Suppressor macrophage (primary cell): Measurements from ENCODE around the gene PCBP3.

Experiments
- DNase-seq, 4 experiments: peaks; one replicate each; pipeline ENCODE4 v3.0.0-alpha.2; 2020 to 2022

PCBP3 gene

DNA sequence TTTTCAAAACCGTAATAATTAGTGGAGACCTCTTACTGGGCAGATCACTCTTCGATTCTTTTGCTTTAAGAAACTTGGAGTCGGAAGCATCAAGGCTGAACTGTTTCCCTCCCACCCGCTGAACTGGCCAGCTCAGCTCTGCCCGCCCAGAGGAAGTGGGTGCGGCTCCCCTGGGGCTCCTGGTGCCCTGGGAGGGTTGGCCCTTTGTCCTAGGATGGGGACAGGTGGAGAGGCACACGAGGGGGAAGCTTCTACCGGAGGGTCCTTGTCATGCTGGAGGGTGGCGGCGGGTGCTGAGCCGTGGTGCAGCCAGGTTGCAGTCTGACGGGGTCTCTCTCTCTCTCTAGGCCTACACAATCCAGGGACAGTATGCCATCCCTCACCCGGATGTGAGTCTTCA is 273.7 kb downstream of the PCBP3 start:
- no peak for DNase-seq

DNA sequence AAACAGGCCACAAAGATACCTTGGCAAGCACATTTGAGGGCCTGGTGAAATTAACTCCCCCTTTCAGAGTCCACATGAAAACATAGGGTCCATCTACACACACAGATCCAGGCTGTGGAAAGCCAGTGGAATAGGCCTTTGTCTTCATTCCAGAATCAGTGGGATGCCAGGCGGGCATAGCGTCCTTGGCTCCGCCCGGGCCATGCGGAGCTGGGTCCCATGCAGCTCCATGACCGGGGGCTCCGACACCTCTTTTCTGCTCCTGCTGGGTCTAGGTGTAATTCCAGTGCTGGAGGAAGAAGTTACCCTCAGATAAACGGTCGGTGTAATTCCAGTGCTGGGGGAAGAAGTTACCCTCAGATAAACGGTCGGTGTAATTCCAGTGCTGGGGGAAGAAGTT is 274.5 kb downstream of the PCBP3 start:
- no peak for DNase-seq

DNA sequence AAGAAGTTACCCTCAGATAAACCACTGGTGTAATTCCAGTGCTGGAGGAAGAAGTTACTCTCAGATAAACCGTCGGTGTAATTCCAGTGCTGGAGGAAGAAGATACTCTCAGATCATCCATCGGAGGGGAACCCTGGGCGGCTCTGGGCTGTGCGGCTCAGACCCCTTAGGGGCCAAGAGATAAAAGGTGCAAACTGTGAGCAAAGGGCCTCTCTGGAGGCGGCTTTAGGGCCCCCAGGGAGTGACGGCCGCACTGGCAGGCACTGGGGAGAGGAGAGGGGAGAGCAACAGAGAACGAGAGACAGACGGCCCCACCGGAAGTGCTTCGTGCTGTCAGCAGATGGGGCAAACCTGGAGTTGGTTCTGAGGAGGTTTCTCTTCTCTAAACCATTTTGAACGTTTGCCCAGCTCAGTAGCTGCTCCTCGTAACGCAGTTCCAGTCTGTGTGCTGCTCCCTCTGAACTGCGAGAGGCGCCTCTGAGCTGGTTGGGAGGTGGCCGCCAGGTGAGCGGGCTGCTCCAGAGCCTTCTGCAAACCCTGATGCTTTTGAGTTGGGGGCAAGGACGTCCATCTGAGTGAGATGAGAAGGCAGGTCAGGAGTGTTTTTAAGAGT is 275.4 kb downstream of the PCBP3 start:
- DNase-seq = no peak

DNA sequence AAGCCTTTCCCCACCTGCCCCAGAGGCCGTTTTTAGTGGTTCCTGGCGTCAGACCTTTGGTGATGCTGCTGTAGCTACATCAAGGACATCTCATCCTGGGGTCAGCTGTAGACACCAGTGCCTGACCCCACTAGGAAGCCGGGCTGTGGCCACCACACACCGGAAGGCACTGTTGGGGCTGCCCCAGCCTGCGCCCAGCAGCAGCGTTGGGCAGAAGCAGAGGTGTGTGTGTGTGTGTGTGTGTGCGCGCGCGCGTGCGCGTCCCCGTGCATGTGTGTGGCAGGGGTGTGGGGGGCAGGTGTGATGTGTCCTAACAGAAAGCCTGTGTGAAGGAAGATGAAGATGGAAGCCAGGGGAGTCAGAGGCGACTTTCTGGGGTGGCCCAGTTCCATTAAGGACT is 276.1 kb downstream of the PCBP3 start:
- no peak for DNase-seq

DNA sequence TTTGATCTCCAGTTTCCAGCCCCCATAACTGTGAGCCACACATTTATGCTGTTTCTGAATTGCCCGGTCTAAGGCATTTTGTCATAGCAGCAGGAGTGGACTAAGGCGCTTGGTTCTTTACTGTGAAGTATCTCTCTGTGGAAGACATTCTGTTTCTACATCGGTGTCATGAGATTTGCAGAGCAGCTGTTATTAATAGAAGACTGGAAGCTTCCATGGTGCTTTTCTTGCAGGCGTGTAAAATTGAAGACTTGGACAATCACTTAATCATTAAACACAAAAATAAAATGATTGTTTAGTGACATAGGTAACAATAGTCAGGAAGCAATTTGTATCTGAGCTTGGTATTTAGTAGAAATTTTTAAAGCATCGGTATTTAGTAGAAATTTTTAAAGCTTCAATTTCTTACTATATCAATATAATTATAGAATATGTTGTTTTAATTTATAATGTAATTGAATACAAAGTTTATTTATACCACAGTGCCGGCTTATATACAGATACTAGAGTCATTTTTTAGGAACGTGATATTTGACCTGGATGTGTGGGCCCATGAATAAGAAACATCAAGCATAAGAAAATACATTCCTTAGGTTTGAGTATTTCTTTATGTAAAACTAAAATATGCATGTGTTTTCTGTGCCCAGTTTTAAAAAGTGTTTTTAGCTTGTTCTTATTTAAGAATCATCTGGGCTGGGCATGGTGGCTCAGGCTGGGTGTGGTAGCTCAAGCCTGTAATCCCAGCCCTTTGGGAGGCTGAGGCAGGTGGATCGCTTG is 277.5 kb downstream of the PCBP3 start:
- DNase-seq = no peak

DNA sequence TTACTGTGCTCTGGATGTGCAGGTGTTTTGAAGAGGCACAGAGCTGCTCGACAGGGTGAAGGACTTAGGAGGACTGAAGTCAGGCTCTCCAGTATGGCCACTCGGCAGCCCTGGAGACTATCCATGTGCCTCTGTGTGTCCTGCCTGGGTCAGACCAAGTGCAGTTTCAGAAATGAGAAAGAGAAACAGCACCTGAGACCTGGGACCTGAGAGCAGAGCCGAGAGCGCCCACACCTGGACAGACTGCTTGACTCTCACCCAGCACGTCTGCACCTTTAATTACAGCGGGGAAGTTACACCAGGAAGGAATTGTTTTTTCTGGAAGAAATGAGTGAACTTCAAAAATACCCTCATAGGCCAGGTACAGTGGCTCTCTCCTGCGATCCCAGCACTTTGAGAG is 278.4 kb downstream of the PCBP3 start:
- DNase-seq = no peak

DNA sequence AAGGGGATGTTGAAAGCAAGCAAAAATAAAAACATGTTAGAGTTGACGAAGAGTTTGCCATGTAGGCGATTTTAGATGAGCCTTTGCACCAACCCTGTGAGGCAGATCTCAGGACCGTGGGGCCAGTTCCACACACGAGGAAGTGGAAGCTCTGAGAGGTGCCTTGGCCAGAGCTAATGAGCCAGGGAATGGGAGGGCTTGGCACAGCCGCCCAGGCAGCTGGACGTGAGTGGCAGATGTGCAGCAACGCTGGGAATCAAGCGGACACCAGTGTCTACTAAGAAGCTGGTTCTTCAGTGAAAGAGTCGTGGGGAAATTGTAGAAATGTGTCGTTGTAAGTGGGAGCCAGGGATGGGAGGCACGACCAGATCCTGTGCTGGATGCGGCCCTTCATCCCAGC is 279.1 kb downstream of the PCBP3 start:
- DNase-seq = no peak

DNA sequence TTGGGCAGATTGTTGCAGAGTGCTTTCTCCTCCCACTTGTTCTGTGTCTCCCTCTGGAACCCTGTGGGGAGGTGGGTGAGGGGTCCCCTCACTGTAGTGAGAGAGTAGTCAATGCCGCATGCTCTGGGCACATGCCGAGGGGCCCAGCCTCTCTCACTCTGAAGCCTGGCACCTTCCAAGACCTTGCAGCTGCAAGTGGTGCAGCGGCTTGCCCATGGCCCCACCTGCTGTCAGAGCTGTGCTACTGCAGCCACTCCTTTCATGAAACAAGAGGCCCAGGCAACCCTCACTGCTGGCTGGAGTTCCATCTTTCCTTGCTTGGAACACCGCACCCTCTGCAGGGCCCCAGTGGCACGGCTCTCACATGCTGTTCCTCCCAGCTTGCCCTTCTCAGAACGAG is 279.6 kb downstream of the PCBP3 start:
- peak; percentile 37 to 74 (median 44) for DNase-seq

DNA sequence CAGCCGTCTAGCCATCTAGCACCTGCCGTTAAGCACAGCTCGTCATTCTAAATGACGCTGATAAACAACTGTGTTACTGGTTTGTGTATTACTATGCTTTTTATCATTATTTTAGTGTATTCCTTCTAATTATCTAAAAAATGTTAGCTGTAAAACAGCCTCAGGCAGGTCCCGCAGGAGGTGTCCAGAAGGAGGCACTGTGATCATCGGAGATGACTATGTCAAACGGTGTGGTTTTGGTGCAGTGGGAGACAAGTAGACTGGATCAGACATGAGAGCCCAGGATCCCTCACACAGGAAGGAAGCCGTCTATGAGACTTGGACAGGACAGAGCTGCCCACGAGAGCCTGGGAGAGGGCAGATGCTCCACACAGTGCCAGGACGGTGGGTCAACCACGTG is 282.8 kb downstream of the PCBP3 start:
- DNase-seq = no peak

DNA sequence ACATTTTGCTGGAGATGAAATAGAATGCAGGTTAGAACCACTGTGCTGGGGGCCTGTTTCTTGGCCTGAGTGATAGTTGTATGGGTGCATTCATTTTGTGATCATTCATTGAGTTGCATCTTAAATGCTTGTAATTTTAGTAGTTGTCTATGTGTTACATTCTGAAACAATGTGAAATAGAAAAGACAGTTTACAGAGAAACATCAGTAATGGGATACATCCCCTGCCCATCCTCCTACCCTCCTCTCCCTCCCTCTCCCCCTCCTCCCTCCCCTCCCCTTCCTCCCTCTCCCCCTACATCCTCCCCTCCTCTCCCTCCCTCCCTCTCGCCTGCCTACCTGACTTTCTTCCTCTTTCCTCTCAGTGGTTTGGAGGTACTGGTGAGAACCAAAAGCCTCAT is 283.5 kb downstream of the PCBP3 start:
- DNase-seq = no peak

DNA sequence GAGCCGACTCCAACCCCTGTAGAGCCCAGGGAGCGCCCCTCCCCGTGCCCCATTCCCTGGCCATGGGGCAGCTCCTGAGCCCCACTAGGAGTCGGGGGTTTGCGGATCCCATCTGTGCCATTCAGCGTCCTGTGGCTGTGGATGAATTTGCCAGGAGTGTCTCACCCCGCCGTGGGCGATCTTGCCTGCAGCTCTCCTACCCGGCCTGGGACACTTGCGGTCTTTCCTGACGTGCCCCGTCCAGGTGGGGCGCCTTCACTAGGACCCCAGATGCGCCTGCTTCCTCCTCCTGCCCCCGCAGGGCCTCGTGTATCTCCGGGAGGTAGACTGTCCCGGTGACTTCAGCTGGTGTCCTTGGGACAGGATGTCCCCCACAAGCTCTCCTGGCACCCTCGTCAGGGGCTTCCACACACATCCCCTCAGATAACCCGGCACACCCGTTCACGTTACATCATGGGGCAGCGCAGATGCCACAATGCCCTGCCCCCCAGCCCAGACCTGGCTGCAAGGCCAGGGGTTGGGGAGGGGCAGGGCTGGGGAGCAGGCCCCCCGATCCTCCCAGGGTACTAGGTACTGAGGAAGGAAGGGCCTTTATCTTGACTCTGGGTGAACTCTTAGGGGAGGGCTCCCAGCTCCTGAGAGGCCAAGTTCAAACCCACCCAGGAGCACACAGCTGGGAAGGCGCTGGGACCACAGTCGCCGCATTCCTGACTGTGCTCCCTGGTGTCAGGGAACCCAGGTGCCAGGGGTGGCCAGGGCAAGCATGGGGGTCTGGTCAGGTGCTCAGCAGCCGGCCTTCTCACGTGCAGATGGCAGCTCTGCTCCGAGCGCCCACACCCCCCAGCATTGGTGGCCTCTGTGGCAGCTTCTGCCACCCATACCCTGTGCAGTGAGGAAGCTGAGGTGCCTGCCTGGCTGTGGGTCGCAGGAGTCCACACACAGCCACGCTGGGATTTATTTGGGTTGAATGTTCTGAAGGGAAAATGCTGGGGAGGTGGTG is 284.6 kb downstream of the PCBP3 start:
- DNase-seq = no peak

DNA sequence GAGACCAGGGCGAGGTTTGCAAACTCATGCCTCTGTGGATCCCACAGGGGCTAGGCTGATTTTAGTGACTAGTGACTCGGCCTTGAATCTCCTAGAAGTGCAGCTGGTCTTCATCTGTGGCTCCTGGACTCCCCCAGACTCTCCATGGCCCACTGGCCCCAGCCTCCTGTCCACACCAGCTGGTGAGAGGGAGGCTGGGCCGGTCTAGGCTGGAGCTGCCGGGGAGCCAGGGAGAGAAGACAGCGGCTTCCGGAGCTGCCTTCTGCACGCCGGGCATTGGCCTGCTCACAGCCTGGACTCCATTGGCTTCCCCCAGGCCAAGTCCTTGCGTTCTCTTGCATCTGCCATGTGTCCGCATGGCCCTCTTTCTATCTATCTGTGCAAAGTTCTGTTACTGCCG is 285.9 kb downstream of the PCBP3 start:
- no peak for DNase-seq

DNA sequence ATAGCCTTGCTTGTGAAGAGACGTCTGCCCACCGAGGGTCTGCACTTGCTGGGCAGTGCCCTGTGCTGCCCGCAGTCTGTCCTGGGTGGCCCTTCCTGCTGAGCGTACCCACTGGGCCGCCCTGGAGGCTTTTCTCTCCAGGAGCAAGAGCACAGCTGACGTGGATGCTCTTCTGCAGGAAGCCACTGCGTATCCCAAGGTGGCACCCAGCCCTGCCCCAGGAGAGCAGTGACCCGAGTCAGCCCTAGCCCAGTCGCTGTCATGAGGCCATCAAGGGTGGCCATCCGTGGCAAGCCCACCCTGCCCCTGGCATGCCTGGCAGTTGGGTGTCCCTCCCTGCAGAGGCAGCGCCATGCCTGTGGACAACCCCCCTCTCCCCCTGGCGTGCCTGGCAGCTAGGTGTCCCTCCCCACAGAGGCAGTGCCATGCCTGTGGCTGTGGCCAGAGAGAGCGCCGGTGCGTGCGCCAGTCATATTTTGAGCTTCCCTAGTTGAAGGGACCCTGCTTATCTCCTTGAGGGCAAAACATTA is 286.8 kb downstream of the PCBP3 start:
- no peak for DNase-seq

DNA sequence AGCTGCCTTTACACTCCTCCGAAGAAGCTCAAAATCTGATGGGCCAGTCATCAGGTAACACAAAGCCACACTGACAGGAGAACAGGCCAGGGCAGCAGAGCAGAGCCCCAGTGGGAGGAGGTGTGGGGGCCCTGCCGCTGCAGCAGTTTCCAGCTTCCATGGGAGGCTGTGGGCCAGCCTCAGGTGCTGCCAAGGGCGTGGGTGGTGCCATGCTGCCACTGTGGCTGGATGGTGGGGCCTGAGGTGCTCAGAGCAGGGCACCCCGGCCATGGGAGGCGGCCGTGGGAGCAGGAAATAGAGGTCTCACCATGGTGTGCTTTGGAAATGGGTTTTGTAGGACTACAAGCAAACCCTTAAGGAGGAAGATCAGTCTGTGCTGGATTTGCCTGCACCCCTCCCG is 287.3 kb downstream of the PCBP3 start:
- DNase-seq = no peak

DNA sequence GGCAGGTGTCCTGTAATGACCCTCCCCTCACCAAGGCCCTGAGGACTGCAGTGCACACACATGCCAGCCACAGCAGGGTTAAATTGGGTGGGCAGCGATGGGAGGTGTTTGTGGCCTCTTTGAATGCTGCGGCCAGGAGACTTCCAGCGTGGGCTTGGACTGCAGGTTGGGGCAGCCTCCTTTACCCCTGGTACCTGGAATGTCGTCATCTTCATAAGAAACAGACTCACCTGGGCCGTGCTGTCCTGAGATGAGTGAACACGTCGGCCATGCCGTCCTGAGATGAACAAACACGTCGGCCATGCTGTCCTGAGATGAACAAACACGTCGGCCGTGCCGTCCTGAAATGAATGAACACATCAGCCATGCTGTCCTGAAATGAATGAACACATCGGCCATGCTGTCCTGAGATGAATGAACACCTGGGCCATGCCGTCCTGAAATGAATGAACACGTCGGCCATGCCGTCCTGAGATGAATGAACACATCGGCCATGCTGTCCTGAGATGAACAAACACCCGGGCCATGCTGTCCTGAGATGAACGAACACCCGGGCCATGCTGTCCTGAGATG is 288.0 kb downstream of the PCBP3 start:
- no peak for DNase-seq

DNA sequence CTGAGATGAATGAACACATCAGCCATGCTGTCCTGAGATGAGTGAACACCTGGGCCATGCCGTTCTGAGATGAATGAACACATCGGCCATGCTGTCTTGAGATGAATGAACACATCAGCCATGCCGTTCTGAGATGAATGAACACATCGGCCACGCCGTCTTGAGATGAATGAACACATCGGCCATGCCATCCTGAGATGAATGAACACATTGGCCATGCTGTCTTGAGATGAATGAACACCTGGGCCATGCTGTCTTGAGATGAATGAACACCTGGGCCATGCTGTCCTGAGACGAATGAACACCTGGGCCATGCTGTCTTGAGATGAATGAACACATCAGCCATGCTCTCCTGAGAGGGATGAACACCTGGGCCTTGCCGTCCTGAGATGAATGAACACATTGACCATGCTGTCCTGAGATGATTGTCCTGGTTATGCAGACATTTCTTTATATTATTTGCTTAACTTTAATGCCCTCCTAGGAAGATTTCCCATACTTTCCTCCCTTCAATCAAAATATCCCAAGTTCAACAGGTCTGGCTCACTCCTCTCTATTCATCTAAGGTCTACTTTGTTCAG is 289.5 kb downstream of the PCBP3 start:
- DNase-seq = no peak

DNA sequence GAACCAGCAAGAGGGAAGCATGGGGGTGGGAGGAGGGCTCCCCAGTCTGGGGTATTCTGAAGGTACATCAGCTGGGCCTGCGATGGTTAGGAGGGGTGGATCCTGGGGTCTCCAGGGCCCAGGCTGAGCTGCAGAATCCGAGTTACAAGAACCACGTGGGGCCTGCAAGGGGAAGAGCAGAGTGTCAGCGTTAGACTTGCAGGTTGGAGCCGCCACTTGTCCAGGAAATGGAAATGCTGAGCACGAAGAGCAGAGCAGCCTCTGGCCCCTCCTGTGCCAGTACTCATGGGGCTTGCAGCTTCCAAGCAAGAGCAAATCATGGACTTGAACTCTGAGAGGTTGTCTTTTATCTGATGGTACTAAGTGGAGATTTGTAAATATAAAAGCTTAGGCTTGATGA is 290.6 kb downstream of the PCBP3 start:
- DNase-seq = no peak

DNA sequence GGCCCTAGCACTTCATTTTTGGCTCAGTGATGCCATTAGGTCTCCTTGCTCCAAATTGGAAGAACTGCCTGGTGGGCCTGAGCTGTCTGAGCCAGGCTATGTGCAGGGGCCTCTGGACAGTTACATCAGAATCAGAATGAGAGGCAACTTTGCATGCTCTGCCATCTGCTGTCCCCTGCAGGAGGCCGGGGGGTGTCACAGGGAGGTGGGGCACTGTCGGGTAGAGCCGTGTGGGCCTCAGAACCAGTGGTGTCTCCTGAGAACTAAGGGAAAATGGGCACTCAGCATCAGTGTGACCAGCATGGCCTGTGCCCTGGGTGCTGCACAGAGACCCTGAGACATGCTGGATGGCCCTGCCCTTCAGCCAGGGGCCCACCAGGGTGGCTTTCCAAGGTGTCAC is 291.0 kb downstream of the PCBP3 start:
- DNase-seq = no peak

DNA sequence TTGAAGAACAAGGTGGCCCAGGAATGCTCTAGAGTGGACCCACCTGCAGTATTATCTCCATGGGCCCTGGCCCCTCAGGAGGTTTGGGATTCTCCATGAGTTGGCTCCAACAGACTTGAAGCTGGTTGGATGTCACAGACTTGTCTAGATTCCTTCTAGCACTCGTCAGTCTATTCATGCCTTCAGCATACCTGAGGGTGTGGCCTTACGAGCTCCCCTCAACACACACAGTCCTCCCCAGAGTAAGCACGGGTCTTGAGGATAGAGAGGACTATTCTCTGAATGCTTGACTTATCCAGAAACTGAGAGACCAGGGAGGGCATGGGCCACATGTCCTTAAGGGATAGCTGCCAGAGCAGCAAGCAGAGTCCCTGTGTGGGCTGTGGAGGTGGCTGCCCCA is 292.1 kb downstream of the PCBP3 start:
- no peak for DNase-seq

DNA sequence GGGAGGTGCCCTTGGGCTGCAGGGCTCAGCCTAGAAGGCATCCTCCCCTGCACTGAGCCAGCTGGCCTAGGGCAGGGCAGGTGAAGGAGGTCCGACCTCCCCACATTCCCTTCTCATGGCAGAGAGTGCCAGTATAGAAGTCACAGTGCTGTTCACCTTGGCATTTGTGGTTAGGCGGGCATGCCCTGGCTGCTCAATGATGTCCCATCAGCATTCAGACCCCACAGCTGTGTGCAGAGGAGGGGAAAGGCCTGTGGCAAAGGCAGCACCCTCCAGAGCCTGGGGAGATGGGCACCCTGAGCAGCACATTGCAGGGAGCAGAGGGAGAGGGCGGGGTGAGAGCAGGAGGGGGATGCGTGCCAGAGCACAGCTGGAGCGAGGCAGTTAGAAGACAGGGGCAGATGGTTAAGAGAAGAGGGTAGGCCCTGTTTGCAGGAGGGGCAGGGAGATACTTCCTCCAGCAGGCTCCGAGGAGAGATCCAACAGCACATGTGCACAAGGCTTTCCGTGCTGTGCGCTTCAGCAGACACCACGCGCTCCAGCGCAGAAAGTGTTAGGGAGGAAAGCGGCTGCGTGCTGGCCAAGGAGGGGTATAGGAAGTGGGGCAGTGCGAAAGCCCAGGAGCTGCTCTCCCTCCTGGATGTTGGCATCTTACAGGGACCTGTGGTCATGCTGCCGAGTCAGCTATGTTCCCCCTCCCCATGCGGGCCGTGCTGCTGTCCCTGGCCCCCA is 294.4 kb downstream of the PCBP3 start:
- no peak for DNase-seq

DNA sequence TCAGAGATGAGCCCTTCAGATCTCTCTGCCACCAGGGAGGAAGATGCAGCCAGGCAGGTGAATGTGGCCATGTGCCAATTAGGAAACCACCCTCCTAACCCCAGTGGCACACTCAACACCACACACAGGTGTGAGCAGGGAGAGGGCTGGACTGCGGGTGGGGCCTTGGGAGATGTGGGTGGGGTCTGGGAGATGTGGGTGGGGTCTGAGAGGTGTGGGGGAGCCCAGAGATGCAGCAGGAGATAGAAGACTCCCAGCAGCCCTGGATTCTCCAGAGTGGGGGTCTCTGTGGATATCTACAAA is 294.9 kb downstream of the PCBP3 start:
- DNase-seq = no peak
